Neural progenitor cell (in vitro differentiated cells): Measurements from ENCODE around the gene CISD3. TPM values are rescaled to one million over a fixed set of nuclear protein-coding genes. Genes with fewer than 3 reads are reported as not detected.

Experiments
- DNase-seq: peaks from one replicate; pipeline ENCODE4 v3.0.0-alpha.2; 2016; ENCODE audit warnings: low spot score
- H2AFZ ChIP-seq: fragments of 200-600 bp; sonication (generic); replicated peaks from 2 replicates; pipeline ENCODE4 v1.6.1; 2016; ENCODE audit warnings: antibody characterized with exemption
- H3F3A ChIP-seq: fragments of 200-600 bp; sonication (generic); 2 replicates; pipeline ENCODE4 v1.6.1; 2016; ENCODE audit warnings: antibody characterized with exemption, low read depth
- H3K27ac ChIP-seq: fragments of 200-600 bp; sonication (generic); 2 replicates; pipeline ENCODE4 v1.5.1; 2016; ENCODE audit warnings: mild to moderate bottlenecking
- H3K27me3 ChIP-seq: fragments of 200-600 bp; sonication (generic); 2 replicates; pipeline ENCODE4 v1.6.1; 2016; ENCODE audit warnings: mild to moderate bottlenecking, moderate library complexity
- H3K36me3 ChIP-seq: fragments of 200-600 bp; sonication (generic); 2 replicates; pipeline ENCODE4 v1.5.1; 2016
- H3K4me1 ChIP-seq: fragments of 200-600 bp; sonication (generic); 2 replicates; pipeline ENCODE4 v1.6.1; 2016; ENCODE audit warnings: mixed run types
- H3K4me2 ChIP-seq: fragments of 200-600 bp; sonication (generic); 2 replicates; pipeline ENCODE4 v1.6.1; 2016
- H3K4me3 ChIP-seq: fragments of 200-600 bp; sonication (generic); 2 replicates; pipeline ENCODE4 v1.5.1; 2016
- H3K79me2 ChIP-seq: fragments of 200-600 bp; sonication (generic); 2 replicates; pipeline ENCODE4 v1.6.1; 2016; ENCODE audit warnings: low read depth
- H3K9ac ChIP-seq: fragments of 200-600 bp; sonication (generic); 2 replicates; pipeline ENCODE4 v1.6.1; 2016
- H3K9me3 ChIP-seq: fragments of 200-600 bp; sonication (generic); 2 replicates; pipeline ENCODE4 v1.5.1; 2016; ENCODE audit warnings: low read depth
- H4K20me1 ChIP-seq: fragments of 200-600 bp; sonication (generic); 2 replicates; pipeline ENCODE4 v1.6.1; 2016; ENCODE audit warnings: low read depth
- H3K27ac Mint-ChIP-seq: 3 replicates; pipeline ENCODE4 v1.8.0; 2021; ENCODE audit warnings: mixed read lengths
- H3K27me3 Mint-ChIP-seq: 2 replicates; pipeline ENCODE4 v1.8.0; 2022; ENCODE audit warnings: low read depth, mild to moderate bottlenecking, inconsistent platforms, moderate library complexity, mixed read lengths; ENCODE audit not compliant: insufficient read depth
- H3K36me3 Mint-ChIP-seq: 3 replicates; pipeline ENCODE4 v1.8.0; 2021; ENCODE audit warnings: mixed read lengths
- H3K4me1 Mint-ChIP-seq: 3 replicates; pipeline ENCODE4 v1.8.0; 2021; ENCODE audit warnings: mixed read lengths
- H3K4me3 Mint-ChIP-seq: 3 replicates; pipeline ENCODE4 v1.8.0; 2021; ENCODE audit warnings: mild to moderate bottlenecking, moderate library complexity, mixed read lengths
- H3K9me3 Mint-ChIP-seq: 3 replicates; pipeline ENCODE4 v1.8.0; 2020; ENCODE audit warnings: mixed read lengths
- CTCF ChIP-seq: fragments of 200-600 bp; sonication (generic); IDR thresholded peaks from 2 replicates; pipeline ENCODE4 v1.5.1; 2017; ENCODE audit warnings: antibody characterized with exemption, mild to moderate bottlenecking
- EZH2 ChIP-seq: fragments of 200-600 bp; sonication (generic); IDR thresholded peaks from 2 replicates; pipeline ENCODE4 v1.6.1; 2017; ENCODE audit warnings: antibody characterized with exemption, mild to moderate bottlenecking, moderate library complexity
- EZH2phosphoT487 ChIP-seq: fragments of 200-600 bp; sonication (generic); IDR thresholded peaks from 2 replicates; pipeline ENCODE4 v1.6.1; 2017; ENCODE audit warnings: antibody characterized with exemption
- total RNA-seq: library from RNA; depleted of rRNA; stranded (reverse); fragments of >200 nt; gene quantifications from 2 replicates; pipeline ENCODE4 v1.2.3, GENCODE V29; 2015; ENCODE audit warnings: low replicate concordance

CISD3 gene
- total RNA-seq, 1 donor from 2014 or later, result 0.60 TPM

GRCh38 chr17:38748892-38749222 is 18.7 kb downstream of the CISD3 start:
- no peak for DNase-seq
- H3K4me2 ChIP-seq, result peak overlapping the region; percentile 99
- H3K4me1 ChIP-seq, result peaks cover 25% of the 10 kb centered on the region

GRCh38 chr17:38749223-38750043 is 19.3 kb downstream of the CISD3 start:
- peak overlapping the region; percentile 20 for H2AFZ ChIP-seq
- peaks cover 23% of the 10 kb centered on the region for H3K27me3 Mint-ChIP-seq
- H3F3A ChIP-seq, result peaks cover 42% of the 10 kb centered on the region
- peak overlapping the region; percentile 51 for H3K27ac ChIP-seq
- peaks cover 75% of the 10 kb centered on the region for H3K79me2 ChIP-seq
- peaks cover 35% of the 10 kb centered on the region for H4K20me1 ChIP-seq
- H3K4me3 Mint-ChIP-seq, result peak overlapping the region; percentile 99
- peaks cover 11% of the 10 kb centered on the region for H3K36me3 Mint-ChIP-seq
- peak overlapping the region; percentile 92 for H3K4me3 ChIP-seq
- H3K36me3 ChIP-seq, result no peaks in the 10 kb centered on the region
- H3K4me2 ChIP-seq, result peak overlapping the region; percentile 99
- peak overlapping the region; percentile 61 for H3K9ac ChIP-seq
- H3K27ac Mint-ChIP-seq, result no peak overlapping the region
- TF ChIP-seq CTCF, result no peak
- TF ChIP-seq EZH2, result no peak
- TF ChIP-seq EZH2phosphoT487, result no peak
- H3K27me3 ChIP-seq, result no peaks in the 10 kb centered on the region
- H3K4me1 ChIP-seq, result peaks cover 20% of the 10 kb centered on the region
- peak; percentile 90 for DNase-seq
- H3K9me3 ChIP-seq, result no peaks in the 10 kb centered on the region
- H3K4me1 Mint-ChIP-seq, result peaks cover 48% of the 10 kb centered on the region
- H3K9me3 Mint-ChIP-seq, result peaks cover 3% of the 10 kb centered on the region

More at GRCh38 chr17:38748892-38749222, 18.7 kb downstream of the CISD3 start:
- no peak for TF ChIP-seq EZH2
- no peak for TF ChIP-seq CTCF
- no peak for TF ChIP-seq EZH2phosphoT487
- Histone ChIP-seq H3K27ac (no peak overlapping the region), H3K4me3 (peak overlapping the region; percentile 92), H2AFZ (peak overlapping the region; percentile 40), H3F3A (peaks cover 39% of the 10 kb centered on the region), H3K79me2 (peaks cover 75% of the 10 kb centered on the region), H3K9me3 (no peaks in the 10 kb centered on the region), H3K27me3 (no peaks in the 10 kb centered on the region), H3K36me3 (no peaks in the 10 kb centered on the region), H3K9ac (peak overlapping the region; percentile 61), H4K20me1 (peaks cover 41% of the 10 kb centered on the region)
- Mint-ChIP-seq H3K9me3 (peaks cover 3% of the 10 kb centered on the region), H3K27ac (no peak overlapping the region), H3K36me3 (peaks cover 13% of the 10 kb centered on the region), H3K4me3 (peak overlapping the region; percentile 99), H3K4me1 (peaks cover 52% of the 10 kb centered on the region), H3K27me3 (peaks cover 26% of the 10 kb centered on the region)

- Histone ChIP-seq H3F3A (peaks cover 39% of the 10 kb centered on the region), H3K36me3 (no peaks in the 10 kb centered on the region), H3K27me3 (no peaks in the 10 kb centered on the region), H3K9me3 (no peaks in the 10 kb centered on the region), H2AFZ (peak overlapping the region; percentile 20), H3K4me2 (peak overlapping the region; percentile 99), H3K4me3 (peak overlapping the region; percentile 92), H3K9ac (no peak overlapping the region), H4K20me1 (peaks cover 30% of the 10 kb centered on the region), H3K79me2 (peaks cover 73% of the 10 kb centered on the region), H3K4me1 (peaks cover 20% of the 10 kb centered on the region), H3K27ac (peak overlapping the region; percentile 51)
- TF ChIP-seq CTCF, result no peak
- peak overlapping the region; percentile 99 for H3K4me3 Mint-ChIP-seq
- H3K27ac Mint-ChIP-seq, result no peak overlapping the region
- peaks cover 3% of the 10 kb centered on the region for H3K9me3 Mint-ChIP-seq
- H3K36me3 Mint-ChIP-seq, result peaks cover 8% of the 10 kb centered on the region
- no peak for DNase-seq
- H3K4me1 Mint-ChIP-seq, result peaks cover 47% of the 10 kb centered on the region
- peaks cover 23% of the 10 kb centered on the region for H3K27me3 Mint-ChIP-seq
Measured at GRCh38 chr17:38750044-38750311, 19.8 kb downstream of the CISD3 start.
